Endothelial cell of umbilical vein (primary cell): ENCODE data around the gene ZMYM4. TPM values are rescaled to one million over a fixed set of nuclear protein-coding genes. Genes with fewer than 3 reads are reported as not detected.
"Not testable (repeated sequence)": the region's sequence is repeated elsewhere in the genome, so short reads cannot be mapped to it uniquely, and the experiment has no call there.

Experiments
- BruUV-seq: library from RNA; stranded (reverse); fragments of 400-500 nt; replicated peaks from 2 replicates; lab custom pipeline; 2021; lab: Mats Ljungman, UMichigan
- CTCF ChIA-PET: fragments of 300-600, 350-600 bp; sonication (Branson Sonifier 250); formaldehyde crosslinking; loops from one replicate; lab custom pipeline; 2021; ENCODE audit warnings: antibody characterized with exemption, inconsistent platforms; lab: Charles Lee
- POLR2A ChIA-PET: fragments of 300-600, 350-600 bp; sonication (Branson Sonifier 250); formaldehyde crosslinking; loops from one replicate; lab custom pipeline; 2021; ENCODE audit warnings: antibody characterized with exemption, inconsistent platforms; lab: Charles Lee
- DNase-seq: peaks from one replicate; pipeline ENCODE4 v3.0.0-alpha.2; 2011; ENCODE audit warnings: low read depth, low spot score
- FAIRE-seq: peaks from 2 replicates; lab custom pipeline; 2011; peaks lifted over from hg19 to GRCh38; lab: Jason Lieb, UNC
- H2AFZ ChIP-seq: 2 replicates; pipeline ENCODE4 v1.6.0; 2012; ENCODE audit warnings: low read depth, low read length, control low read depth, inconsistent platforms
- H3K27ac ChIP-seq: 2 replicates; pipeline ENCODE4 v1.5.1; 2011; ENCODE audit warnings: low read depth, mild to moderate bottlenecking, control low read depth, low read length, moderate library complexity; ENCODE audit not compliant: insufficient read depth
- H3K27me3 ChIP-seq, 2 experiments: 2 replicates each; pipeline versions ENCODE4 v1.6.0 to v1.6.1; 2011; ENCODE audit warnings: low read length in 2 of 2, mixed read lengths in 1 of 2; ENCODE audit not compliant: control insufficient read depth in 2 of 2, insufficient read depth in 2 of 2
- H3K36me3 ChIP-seq, 2 experiments: 2 replicates in 1 of 2; 3 replicates in 1 of 2; pipeline ENCODE4 v1.5.1; 2011; ENCODE audit warnings: low read length in 2 of 2, mild to moderate bottlenecking in 1 of 2, moderate library complexity in 1 of 2; ENCODE audit not compliant: control insufficient read depth in 2 of 2, insufficient read depth in 2 of 2; ENCODE audit errors: extremely low read depth in 1 of 2
- H3K4me1 ChIP-seq: 3 replicates; pipeline ENCODE4 v1.5.1; 2011; ENCODE audit warnings: mild to moderate bottlenecking, low read length; ENCODE audit not compliant: control insufficient read depth, insufficient read depth; ENCODE audit errors: extremely low read depth
- H3K4me2 ChIP-seq: 2 replicates; pipeline ENCODE4 v1.6.1; 2011; ENCODE audit warnings: low read length, control low read depth, mixed read lengths; ENCODE audit not compliant: insufficient read depth
- H3K4me3 ChIP-seq, 3 experiments: fragments of 200-600 bp in 1 of 3; sonication (generic), shearing (Covaris generic) in 1 of 3; replicated peaks in 1 of 3; 2 replicates each; pipeline ENCODE4 v1.5.1; 2011 to 2016; ENCODE audit warnings: control low read depth in 3 of 3, low read length in 3 of 3, mild to moderate bottlenecking in 2 of 3, inconsistent platforms in 1 of 3, low read depth in 1 of 3, moderate library complexity in 1 of 3; ENCODE audit not compliant: insufficient read depth in 1 of 3
- H3K79me2 ChIP-seq: 2 replicates; pipeline ENCODE4 v1.6.0; 2012; ENCODE audit warnings: low read length, inconsistent platforms; ENCODE audit not compliant: control insufficient read depth, insufficient read depth
- H3K9ac ChIP-seq: replicated peaks from 2 replicates; pipeline ENCODE3; 2011; ENCODE audit warnings: low read length, control low read depth; ENCODE audit not compliant: insufficient read depth; ENCODE audit errors: extremely low read depth
- H3K9me1 ChIP-seq: replicated peaks from 3 replicates; pipeline ENCODE4 v1.6.0; 2011; ENCODE audit warnings: mild to moderate bottlenecking, low read length; ENCODE audit not compliant: control insufficient read depth, insufficient read depth; ENCODE audit errors: extremely low read depth
- H3K9me3 ChIP-seq: replicated peaks from 2 replicates; pipeline ENCODE4 v1.5.1; 2012; ENCODE audit warnings: low read length, inconsistent platforms; ENCODE audit not compliant: control insufficient read depth, insufficient read depth
- H4K20me1 ChIP-seq: replicated peaks from 2 replicates; pipeline ENCODE3; 2011; ENCODE audit warnings: mild to moderate bottlenecking, low read length; ENCODE audit not compliant: control insufficient read depth, insufficient read depth; ENCODE audit errors: extremely low read depth
- CTCF ChIP-seq, 2 donors: IDR thresholded peaks; 1 replicate in 1 of 2; 2 replicates in 1 of 2; pipeline ENCODE4 v1.5.1; 2011; ENCODE audit warnings: low read length in 2 of 2, mild to moderate bottlenecking in 2 of 2, moderate library complexity in 2 of 2, control low read depth in 1 of 2, inconsistent platforms in 1 of 2, low read depth in 1 of 2; ENCODE audit not compliant: insufficient read depth in 1 of 2; ENCODE audit errors: extremely low read depth in 1 of 2
- EZH2 ChIP-seq: IDR thresholded peaks from 2 replicates; pipeline ENCODE4 v1.6.1; 2012; ENCODE audit warnings: borderline replicate concordance, low read depth, mild to moderate bottlenecking, moderate library complexity, low read length, inconsistent platforms; ENCODE audit not compliant: severe bottlenecking
- FOS ChIP-seq: IDR thresholded peaks from 2 replicates; pipeline ENCODE4 v1.6.1; 2011; ENCODE audit warnings: mild to moderate bottlenecking, low read length, moderate library complexity, borderline replicate concordance; ENCODE audit not compliant: insufficient read depth
- GATA2 ChIP-seq: IDR thresholded peaks from 2 replicates; pipeline ENCODE4 v1.7.0; 2011; ENCODE audit warnings: low read depth, mild to moderate bottlenecking, moderate library complexity, mixed read lengths, low read length; ENCODE audit not compliant: insufficient read length, insufficient read depth
- JUN ChIP-seq: IDR thresholded peaks from 2 replicates; pipeline ENCODE4 v1.6.1; 2011; ENCODE audit warnings: borderline replicate concordance, low read depth; ENCODE audit not compliant: insufficient read length, insufficient read depth
- MAX ChIP-seq: IDR thresholded peaks from 2 replicates; pipeline ENCODE4 v1.6.1; 2011; ENCODE audit not compliant: insufficient read depth, insufficient read length
- MYC ChIP-seq: IDR thresholded peaks from one replicate; pipeline ENCODE4 v1.6.1; 2011; ENCODE audit warnings: mild to moderate bottlenecking, low read depth, low read length
- POLR2A ChIP-seq: IDR thresholded peaks from 2 replicates; pipeline ENCODE4 v1.6.1; 2012; ENCODE audit warnings: low read depth, mild to moderate bottlenecking, control low read depth, low read length
- POLR2AphosphoS5 ChIP-seq: IDR thresholded peaks from 2 replicates; pipeline ENCODE4 v1.6.1; 2012; ENCODE audit warnings: low read depth, mild to moderate bottlenecking, control low read depth, low read length, moderate library complexity; ENCODE audit not compliant: insufficient read depth
- dilution Hi-C: fragments of 300-500 bp; cut with MboI; formaldehyde crosslinking; loops from one replicate; pipeline ENCODE4 v1.15.0; 2019; ENCODE audit warnings: low sequenced_read_pairs; ENCODE audit not compliant: extremely low pct_ligation_motif_present
- intact Hi-C: fragments of 100-400 bp; cut with micrococcal nuclease; formaldehyde crosslinking; loops from one replicate; pipeline ENCODE4 v1.10.0; 2022
- polyA plus RNA-seq, 4 experiments: library from polyadenylated mRNA; depleted of rRNA in 3 of 4; stranded (reverse) in 3 of 4; unstranded in 1 of 4; fragments of >200 nt; gene quantifications; 2 replicates each; pipeline versions ENCODE4 v1.2.1 to v1.2.3, GENCODE V29; 2011 to 2012; ENCODE audit warnings: missing spikeins in 1 of 4
- total RNA-seq: library from RNA; stranded (reverse); gene quantifications from 2 replicates; pipeline ENCODE4 v1.2.3, GENCODE V29; 2021

ZMYM4 gene
- total and polyA plus RNA-seq, 2 donors (not counting 3 experiments of a cell fraction or from before 2014, with no cell fraction given), result 15.3 to 65.0 TPM

GRCh38 chr1:35231287-35231686, 37.2 kb upstream of the ZMYM4 start:
- ChIA-PET CTCF (interaction anchor here (2.1 kb wide), 1 partner anchor 8 kb away, joined by 8 read pairs; no protein-coding TSS in a partner anchor), POLR2A (no interaction called here)
- Histone ChIP-seq H3K4me1 (no peaks in the 10 kb centered on the region), H3K27me3 (peaks cover 0 to 8% of the 10 kb centered on the region in 2 experiments), H3K36me3 (no peaks in the 10 kb centered on the region), H3K27ac (no peak overlapping the region), H3K79me2 (no peaks in the 10 kb centered on the region), H3K9ac (no peak overlapping the region), H3K4me2 (no peak overlapping the region), H2AFZ (no peak overlapping the region), H3K9me1 (no peaks in the 10 kb centered on the region), H3K9me3 (no peaks in the 10 kb centered on the region), H4K20me1 (no peaks in the 10 kb centered on the region), H3K4me3 (no peak overlapping the region)
- intact Hi-C loops, result no loop called here
- DNase-seq, result no peak
- no peak for FAIRE-seq
- no TSS peak for BruUV-seq
- TF ChIP-seq MAX (no peak), EZH2 (no peak), CTCF (IDR thresholded peaks at IDR 0.05; ENCODE audit: extremely low read depth in 1 of 2, insufficient read depth in 1 of 2, low read depth in 1 of 2, low read length in 2 of 2) (no peak), FOS (no peak), POLR2A (no peak), POLR2AphosphoS5 (no peak), JUN (no peak), GATA2 (no peak), MYC (no peak)
- dilution Hi-C loops, result no loop called here

- H3K27ac ChIP-seq, H3K9ac ChIP-seq, intact Hi-C loops, H3K9me1 ChIP-seq, H4K20me1 ChIP-seq, H3K4me2 ChIP-seq, DNase-seq, BruUV-seq, H2AFZ ChIP-seq, H3K4me1 ChIP-seq, H3K79me2 ChIP-seq, FAIRE-seq, H3K36me3 ChIP-seq, H3K4me3 ChIP-seq, POLR2A ChIA-PET, H3K27me3 ChIP-seq, dilution Hi-C loops, H3K9me3 ChIP-seq: not testable (repeated sequence)
- CTCF ChIA-PET, result interaction anchor here (0.6 kb wide), 1 partner anchor 13 kb away, joined by 3 read pairs; no protein-coding TSS in a partner anchor
These were observed 31.7 kb upstream of the ZMYM4 start for GRCh38 chr1:35236772-35237171.
